WTC11 (cell line): Measurements from ENCODE around the gene GPR84. TPM values are rescaled to one million over a fixed set of nuclear protein-coding genes. Genes with fewer than 3 reads are reported as not detected.

Source experiments
- ATAC-seq: fragments of 200-7000 bp; cut with Tn5 transposase; 2 replicates; pipeline ENCODE4 v1.10.0; 2021; ENCODE audit warnings: mild to moderate bottlenecking, moderate library complexity
- CTCF ChIA-PET: fragments of 300-600 bp; sonication (Branson Sonifier 250); formaldehyde crosslinking; loops from one replicate; lab custom pipeline; 2021; ENCODE audit warnings: antibody characterized with exemption; lab: Charles Lee
- POLR2A ChIA-PET: fragments of 350-600 bp; sonication (Branson Sonifier 250); formaldehyde crosslinking; loops from one replicate; lab custom pipeline; 2021; ENCODE audit warnings: antibody characterized with exemption; lab: Charles Lee
- DNase-seq: peaks from one replicate; pipeline ENCODE4 v3.0.0; 2021; ENCODE audit warnings: low spot score
- H3K27ac Mint-ChIP-seq: 2 replicates; pipeline ENCODE4 v1.8.0; 2021; ENCODE audit warnings: mixed read lengths
- H3K27me3 Mint-ChIP-seq: 2 replicates; pipeline ENCODE4 v1.8.0; 2021; ENCODE audit warnings: low read depth, mild to moderate bottlenecking, moderate library complexity, mixed read lengths
- H3K36me3 Mint-ChIP-seq: 2 replicates; pipeline ENCODE4 v1.8.0; 2021; ENCODE audit warnings: mixed read lengths
- H3K4me1 Mint-ChIP-seq: 2 replicates; pipeline ENCODE4 v1.8.0; 2022; ENCODE audit warnings: mixed read lengths
- H3K4me3 Mint-ChIP-seq: 2 replicates; pipeline ENCODE4 v1.8.0; 2021; ENCODE audit warnings: mild to moderate bottlenecking, moderate library complexity, mixed read lengths
- H3K9me3 Mint-ChIP-seq: 2 replicates; pipeline ENCODE4 v1.8.0; 2021; ENCODE audit warnings: mixed read lengths
- EMX1 ChIP-seq: fragments of 250-450 bp; sonication (Bioruptor Pico); IDR thresholded peaks from 2 replicates; pipeline ENCODE4 v1.8.0; 2021; ENCODE audit warnings: mild to moderate bottlenecking
- ESRRA ChIP-seq: sonication (generic); formaldehyde crosslinking; IDR thresholded peaks from 2 replicates; pipeline ENCODE4 v1.8.1; 2022; ENCODE audit warnings: mild to moderate bottlenecking, missing genetic modification reagents, borderline replicate concordance
- FOXK1 ChIP-seq: sonication (generic); formaldehyde crosslinking; IDR thresholded peaks from 2 replicates; pipeline ENCODE4 v1.8.0; 2022; ENCODE audit warnings: mild to moderate bottlenecking, moderate library complexity, missing genetic modification reagents
- JUN ChIP-seq: sonication (generic); formaldehyde crosslinking; IDR thresholded peaks from 2 replicates; pipeline ENCODE4 v1.8.0; 2023; ENCODE audit warnings: mild to moderate bottlenecking, missing genetic modification reagents
- KAT7 ChIP-seq: sonication (generic); formaldehyde crosslinking; IDR thresholded peaks from 2 replicates; pipeline ENCODE4 v1.8.1; 2023; ENCODE audit warnings: missing genetic modification reagents, mild to moderate bottlenecking, borderline replicate concordance
- MXD4 ChIP-seq: fragments of 250-450 bp; sonication (Bioruptor Pico); IDR thresholded peaks from 2 replicates; pipeline ENCODE4 v1.8.0; 2021; ENCODE audit warnings: mild to moderate bottlenecking, moderate library complexity, borderline replicate concordance
- NFYB ChIP-seq: sonication (generic); formaldehyde crosslinking; conservative IDR thresholded peaks from 2 replicates; pipeline ENCODE4 v1.8.0; 2022; ENCODE audit warnings: low read depth, missing genetic modification reagents
- RELA ChIP-seq: sonication (generic); formaldehyde crosslinking; IDR thresholded peaks from 2 replicates; pipeline ENCODE4 v1.8.1; 2022; ENCODE audit warnings: missing genetic modification reagents, mild to moderate bottlenecking, borderline replicate concordance
- TCF7 ChIP-seq: sonication (generic); formaldehyde crosslinking; IDR thresholded peaks from 2 replicates; pipeline ENCODE4 v1.8.0; 2022; ENCODE audit warnings: mild to moderate bottlenecking, low read depth, missing genetic modification reagents, moderate library complexity
- TEAD1 ChIP-seq: sonication (generic); formaldehyde crosslinking; IDR thresholded peaks from 2 replicates; pipeline ENCODE4 v1.8.0; 2022; ENCODE audit warnings: mild to moderate bottlenecking, missing genetic modification reagents
- TEAD4 ChIP-seq: sonication (generic); formaldehyde crosslinking; IDR thresholded peaks from 2 replicates; pipeline ENCODE4 v1.8.0; 2022; ENCODE audit warnings: mild to moderate bottlenecking, missing genetic modification reagents
- ZNF219 ChIP-seq: sonication (generic); formaldehyde crosslinking; IDR thresholded peaks from 2 replicates; pipeline ENCODE4 v1.8.0; 2023; ENCODE audit warnings: missing genetic modification reagents, mild to moderate bottlenecking, borderline replicate concordance
- total RNA-seq: library from RNA; stranded (reverse); gene quantifications from 3 replicates; pipeline ENCODE4 v1.2.3, GENCODE V29; 2021
- TF ChIP-seq, protein P1 (sequence below): sonication (generic); formaldehyde crosslinking; IDR thresholded peaks from 2 replicates; pipeline ENCODE4 v1.8.0; 2023; ENCODE audit warnings: missing genetic modification reagents, mild to moderate bottlenecking, borderline replicate concordance
- TF ChIP-seq, protein P2 (sequence below): sonication (generic); formaldehyde crosslinking; IDR thresholded peaks from 2 replicates; pipeline ENCODE4 v1.8.1; 2023; ENCODE audit warnings: mild to moderate bottlenecking, missing genetic modification reagents
- TF ChIP-seq, protein P3 (sequence below): sonication (generic); formaldehyde crosslinking; IDR thresholded peaks from 2 replicates; pipeline ENCODE4 v1.8.1; 2022; ENCODE audit warnings: low read depth, mild to moderate bottlenecking, moderate library complexity, missing genetic modification reagents, borderline replicate concordance

The GPR84 gene
- total RNA-seq, 1 experiment from 2014 or later = 0.13 TPM

DNA sequence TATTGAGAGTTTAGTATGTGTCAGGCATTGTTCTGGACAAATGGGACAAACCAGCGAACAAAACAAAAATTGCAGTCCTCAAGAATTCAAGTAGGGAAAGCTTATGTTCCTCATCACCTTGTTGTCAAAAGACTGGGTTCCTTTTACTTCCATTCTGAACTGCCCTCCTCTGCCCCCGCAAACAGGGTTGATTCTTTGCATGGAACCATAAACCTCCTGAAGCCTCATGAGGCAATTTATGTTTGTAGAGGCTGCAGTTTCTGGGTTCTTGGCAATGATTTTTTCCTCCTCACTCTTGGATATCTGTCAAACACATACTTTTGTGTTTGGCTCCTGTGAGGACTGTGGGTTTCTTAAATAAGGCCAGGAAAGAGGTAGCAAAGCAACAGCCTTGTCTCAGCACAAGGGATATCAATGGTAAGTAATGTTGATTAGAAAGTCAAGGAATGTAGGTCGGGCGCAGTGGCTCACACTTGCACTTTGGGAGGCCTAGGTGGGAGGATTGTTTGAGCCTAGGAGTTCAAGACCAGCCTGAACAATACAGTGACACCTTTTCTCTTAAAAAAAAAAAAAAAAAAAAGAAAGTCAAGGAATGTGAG lies 25.5 kb downstream of the GPR84 start (continued):
- TF ChIP-seq, protein P1, sequence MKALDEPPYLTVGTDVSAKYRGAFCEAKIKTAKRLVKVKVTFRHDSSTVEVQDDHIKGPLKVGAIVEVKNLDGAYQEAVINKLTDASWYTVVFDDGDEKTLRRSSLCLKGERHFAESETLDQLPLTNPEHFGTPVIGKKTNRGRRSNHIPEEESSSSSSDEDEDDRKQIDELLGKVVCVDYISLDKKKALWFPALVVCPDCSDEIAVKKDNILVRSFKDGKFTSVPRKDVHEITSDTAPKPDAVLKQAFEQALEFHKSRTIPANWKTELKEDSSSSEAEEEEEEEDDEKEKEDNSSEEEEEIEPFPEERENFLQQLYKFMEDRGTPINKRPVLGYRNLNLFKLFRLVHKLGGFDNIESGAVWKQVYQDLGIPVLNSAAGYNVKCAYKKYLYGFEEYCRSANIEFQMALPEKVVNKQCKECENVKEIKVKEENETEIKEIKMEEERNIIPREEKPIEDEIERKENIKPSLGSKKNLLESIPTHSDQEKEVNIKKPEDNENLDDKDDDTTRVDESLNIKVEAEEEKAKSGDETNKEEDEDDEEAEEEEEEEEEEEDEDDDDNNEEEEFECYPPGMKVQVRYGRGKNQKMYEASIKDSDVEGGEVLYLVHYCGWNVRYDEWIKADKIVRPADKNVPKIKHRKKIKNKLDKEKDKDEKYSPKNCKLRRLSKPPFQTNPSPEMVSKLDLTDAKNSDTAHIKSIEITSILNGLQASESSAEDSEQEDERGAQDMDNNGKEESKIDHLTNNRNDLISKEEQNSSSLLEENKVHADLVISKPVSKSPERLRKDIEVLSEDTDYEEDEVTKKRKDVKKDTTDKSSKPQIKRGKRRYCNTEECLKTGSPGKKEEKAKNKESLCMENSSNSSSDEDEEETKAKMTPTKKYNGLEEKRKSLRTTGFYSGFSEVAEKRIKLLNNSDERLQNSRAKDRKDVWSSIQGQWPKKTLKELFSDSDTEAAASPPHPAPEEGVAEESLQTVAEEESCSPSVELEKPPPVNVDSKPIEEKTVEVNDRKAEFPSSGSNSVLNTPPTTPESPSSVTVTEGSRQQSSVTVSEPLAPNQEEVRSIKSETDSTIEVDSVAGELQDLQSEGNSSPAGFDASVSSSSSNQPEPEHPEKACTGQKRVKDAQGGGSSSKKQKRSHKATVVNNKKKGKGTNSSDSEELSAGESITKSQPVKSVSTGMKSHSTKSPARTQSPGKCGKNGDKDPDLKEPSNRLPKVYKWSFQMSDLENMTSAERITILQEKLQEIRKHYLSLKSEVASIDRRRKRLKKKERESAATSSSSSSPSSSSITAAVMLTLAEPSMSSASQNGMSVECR (CRISPR knock-in tag) = no peak
- TF ChIP-seq, protein P2, sequence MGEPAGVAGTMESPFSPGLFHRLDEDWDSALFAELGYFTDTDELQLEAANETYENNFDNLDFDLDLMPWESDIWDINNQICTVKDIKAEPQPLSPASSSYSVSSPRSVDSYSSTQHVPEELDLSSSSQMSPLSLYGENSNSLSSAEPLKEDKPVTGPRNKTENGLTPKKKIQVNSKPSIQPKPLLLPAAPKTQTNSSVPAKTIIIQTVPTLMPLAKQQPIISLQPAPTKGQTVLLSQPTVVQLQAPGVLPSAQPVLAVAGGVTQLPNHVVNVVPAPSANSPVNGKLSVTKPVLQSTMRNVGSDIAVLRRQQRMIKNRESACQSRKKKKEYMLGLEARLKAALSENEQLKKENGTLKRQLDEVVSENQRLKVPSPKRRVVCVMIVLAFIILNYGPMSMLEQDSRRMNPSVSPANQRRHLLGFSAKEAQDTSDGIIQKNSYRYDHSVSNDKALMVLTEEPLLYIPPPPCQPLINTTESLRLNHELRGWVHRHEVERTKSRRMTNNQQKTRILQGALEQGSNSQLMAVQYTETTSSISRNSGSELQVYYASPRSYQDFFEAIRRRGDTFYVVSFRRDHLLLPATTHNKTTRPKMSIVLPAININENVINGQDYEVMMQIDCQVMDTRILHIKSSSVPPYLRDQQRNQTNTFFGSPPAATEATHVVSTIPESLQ (CRISPR knock-in tag) = no peak

DNA sequence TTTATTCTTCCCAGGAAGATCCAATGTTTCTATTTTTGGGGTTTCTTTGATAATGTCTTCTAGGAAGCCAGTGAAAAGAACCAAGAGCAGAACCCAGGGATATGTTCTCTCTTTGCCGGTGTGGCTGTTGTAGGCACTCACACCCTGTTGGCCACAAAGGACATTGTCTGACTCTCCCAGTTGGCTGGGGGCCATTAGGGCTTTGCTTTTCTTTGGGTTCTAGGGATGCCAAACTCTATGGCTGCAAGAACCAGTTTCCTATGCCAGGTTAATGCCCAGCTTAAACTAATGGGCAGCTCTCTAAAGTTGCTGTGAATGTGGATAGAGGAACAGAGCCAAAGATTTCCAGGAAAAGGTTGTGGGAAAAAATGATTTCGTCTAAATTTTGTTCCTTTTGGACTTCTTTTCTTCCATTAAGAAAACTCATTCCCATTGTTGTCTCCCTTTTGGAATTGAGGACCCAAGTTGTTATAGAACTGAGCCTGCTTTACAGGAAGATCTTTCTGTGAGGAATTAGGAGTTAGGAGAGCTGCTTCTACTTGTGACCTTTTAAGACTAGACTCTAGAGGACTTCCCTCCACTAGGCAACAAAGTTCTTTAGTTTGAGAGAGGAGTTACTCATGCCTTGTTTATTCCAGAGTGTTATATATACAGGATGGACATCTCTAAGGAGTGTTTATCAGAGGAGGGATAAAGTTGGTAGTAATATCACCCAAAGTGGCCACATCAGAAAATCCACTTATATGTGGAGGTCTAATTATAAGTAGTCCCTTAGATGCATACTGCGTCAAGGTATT lies 26.2 kb downstream of the GPR84 start:
- CTCF ChIA-PET = interaction anchor here (0.9 to 7.7 kb wide), 12 partner anchors 12 to 118 kb away, joined by 4 to 200 read pairs (median 14); partner anchors contain the start of gene COPZ1
- ATAC-seq (no peak), DNase-seq (no peak)
- Mint-ChIP-seq H3K4me3 (no peak overlapping the region), H3K9me3 (no peaks in the 10 kb centered on the region), H3K27ac (no peak overlapping the region), H3K36me3 (peaks cover 27% of the 10 kb centered on the region), H3K4me1 (peaks cover 5% of the 10 kb centered on the region), H3K27me3 (no peaks in the 10 kb centered on the region)
- TF ChIP-seq TCF7 (CRISPR knock-in tag) = no peak
- no peak for TF ChIP-seq RELA
- TF ChIP-seq ESRRA (CRISPR knock-in tag) = no peak
- no peak for TF ChIP-seq EMX1 (CRISPR knock-in tag)
- TF ChIP-seq JUN (CRISPR knock-in tag) = no peak
- no peak for TF ChIP-seq FOXK1 (CRISPR knock-in tag)
- no peak for TF ChIP-seq TEAD1 (CRISPR knock-in tag)
- no peak for TF ChIP-seq TEAD4
- TF ChIP-seq, protein P3, sequence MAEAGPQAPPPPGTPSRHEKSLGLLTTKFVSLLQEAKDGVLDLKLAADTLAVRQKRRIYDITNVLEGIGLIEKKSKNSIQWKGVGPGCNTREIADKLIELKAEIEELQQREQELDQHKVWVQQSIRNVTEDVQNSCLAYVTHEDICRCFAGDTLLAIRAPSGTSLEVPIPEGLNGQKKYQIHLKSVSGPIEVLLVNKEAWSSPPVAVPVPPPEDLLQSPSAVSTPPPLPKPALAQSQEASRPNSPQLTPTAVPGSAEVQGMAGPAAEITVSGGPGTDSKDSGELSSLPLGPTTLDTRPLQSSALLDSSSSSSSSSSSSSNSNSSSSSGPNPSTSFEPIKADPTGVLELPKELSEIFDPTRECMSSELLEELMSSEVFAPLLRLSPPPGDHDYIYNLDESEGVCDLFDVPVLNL (CRISPR knock-in tag) = no peak
- TF ChIP-seq ZNF219 (CRISPR knock-in tag) = no peak
- TF ChIP-seq MXD4 (CRISPR knock-in tag) = no peak
- no peak for TF ChIP-seq KAT7 (CRISPR knock-in tag)
- no peak for TF ChIP-seq NFYB (CRISPR knock-in tag)
- POLR2A ChIA-PET = interaction anchor here (1.0 to 1.3 kb wide), 3 partner anchors 14 to 58 kb away, joined by 4 read pairs; partner anchors contain the start of gene CBX5
